SK-N-DZ (cell line): ENCODE data around the gene THBS3.
"Not testable (repeated sequence)": the region's sequence is repeated elsewhere in the genome, so short reads cannot be mapped to it uniquely, and the experiment has no call there.

Experiments used
- DNase-seq: peaks from one replicate; pipeline ENCODE4 v3.0.0-alpha.2; 2015; ENCODE audit warnings: low spot score

THBS3 gene

DNA sequence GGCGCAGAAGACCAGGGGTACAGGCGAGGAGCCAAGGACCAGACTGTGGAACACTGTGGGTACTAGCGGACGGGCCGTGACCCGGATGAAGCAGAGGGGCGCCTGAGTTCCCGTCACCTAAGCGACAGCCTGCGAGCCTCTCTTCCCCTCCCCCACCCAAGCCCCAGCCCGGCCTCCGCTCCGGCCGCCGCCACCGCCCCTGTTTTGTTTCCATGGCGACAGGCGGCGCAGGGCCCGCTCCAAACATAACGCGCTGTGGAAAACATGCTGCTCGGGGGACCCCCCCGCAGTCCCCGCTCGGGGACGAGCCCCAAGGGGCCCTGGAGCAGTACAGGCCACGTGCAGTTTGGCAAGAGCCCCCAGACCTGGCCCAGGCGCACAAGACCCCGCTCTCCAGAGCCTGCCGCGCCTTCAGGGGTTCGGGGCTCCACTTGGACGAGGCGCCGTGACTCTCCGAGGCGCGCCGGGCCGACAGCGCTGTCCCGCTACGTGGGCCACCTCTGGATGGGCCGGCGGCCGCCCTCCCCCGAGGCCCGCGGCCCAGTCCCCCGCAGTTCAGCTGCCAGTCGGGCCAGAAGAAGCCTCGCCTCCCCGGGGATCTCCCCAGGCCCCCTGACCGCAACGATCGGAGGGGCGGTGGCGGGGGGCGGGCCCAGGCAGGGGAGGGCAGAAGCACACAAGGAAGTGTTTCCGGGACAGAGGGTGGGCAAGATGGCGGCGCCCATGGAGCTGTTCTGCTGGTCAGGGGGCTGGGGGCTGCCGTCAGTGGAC lies 1.0 kb upstream of the THBS3 start, which contains the start of gene MTX1:
Gene MTX1 (plus strand): TSS at position 155 of the 771 bp plus-strand sequence. CDS start 110 bp downstream, at position 265.
- peak; percentile 90 for DNase-seq

GRCh38 chr1:155206891-155207805 lies 549 bp downstream of the THBS3 start:
- DNase-seq, result peak; percentile 92

- DNase-seq, result no peak
Measured at GRCh38 chr1:155205969-155206593, 1.6 kb downstream of the THBS3 start.

GRCh38 chr1:155205035-155205434 lies 2.7 kb downstream of the THBS3 start:
- DNase-seq, result no peak

- DNase-seq, result no peak
Measured at GRCh38 chr1:155202731-155203515, 4.8 kb downstream of the THBS3 start.

DNA sequence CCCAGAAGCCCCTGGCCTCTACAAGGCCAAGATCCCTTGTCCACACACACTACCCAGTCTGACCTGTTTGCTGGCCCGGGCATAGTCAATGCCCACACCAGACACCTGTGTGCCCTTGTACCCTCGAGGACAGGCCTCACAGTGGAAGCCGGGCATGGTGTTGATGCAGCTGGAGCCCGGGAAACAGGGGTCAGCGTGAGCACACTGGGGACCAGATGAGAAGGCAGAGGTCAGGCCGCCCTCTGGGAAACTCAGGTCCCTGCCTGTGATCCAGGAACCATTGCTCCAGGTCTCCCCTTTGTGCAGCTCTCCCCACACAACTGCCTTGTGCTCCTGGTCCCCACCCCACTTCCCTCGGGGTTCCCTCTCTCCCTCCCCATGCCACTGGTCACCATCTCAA lies 5.5 kb downstream of the THBS3 start:
- DNase-seq, result no peak

DNA sequence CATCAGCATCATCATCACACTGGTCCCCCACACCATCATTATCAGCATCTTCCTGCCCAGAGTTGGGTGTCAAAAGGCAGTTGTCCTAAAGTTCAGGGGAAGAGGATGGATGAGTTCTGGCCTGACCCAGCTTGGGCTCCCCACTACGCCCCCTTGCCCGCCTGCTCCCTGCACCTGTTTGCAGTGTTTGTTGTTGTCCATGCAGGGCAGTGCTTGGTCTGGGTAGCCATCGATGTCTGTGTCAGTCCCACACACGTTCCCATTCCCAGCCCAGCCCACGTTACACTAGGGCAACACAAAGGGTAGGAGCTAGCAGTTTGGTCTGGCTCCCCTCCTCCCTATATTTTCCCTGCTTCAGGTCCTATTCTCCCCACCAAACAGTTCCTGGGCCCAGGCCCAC lies 6.8 kb downstream of the THBS3 start:
- no peak for DNase-seq

GRCh38 chr1:155199792-155200191 lies 7.9 kb downstream of the THBS3 start:
- no peak for DNase-seq

DNA sequence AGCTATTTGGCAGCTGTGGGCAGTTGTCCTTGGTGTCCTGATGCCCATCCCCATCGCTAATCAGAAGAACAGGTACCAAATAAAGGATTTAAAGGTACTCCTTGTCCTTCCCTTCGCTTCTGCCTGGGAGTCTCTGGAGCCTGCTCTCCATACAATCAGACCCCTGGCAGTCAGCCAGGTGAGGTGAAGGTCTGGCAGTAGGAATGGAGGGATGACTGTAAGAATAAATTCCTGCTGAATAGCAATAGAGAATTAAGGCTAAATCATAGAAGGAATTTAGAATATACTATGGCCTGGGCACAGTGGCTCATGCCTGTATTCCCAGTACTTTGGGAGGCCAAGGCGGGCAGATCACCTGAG lies 9.2 kb downstream of the THBS3 start:
- no peak for DNase-seq

GRCh38 chr1:155197901-155198546 lies 9.7 kb downstream of the THBS3 start:
- DNase-seq, result no peak

DNA sequence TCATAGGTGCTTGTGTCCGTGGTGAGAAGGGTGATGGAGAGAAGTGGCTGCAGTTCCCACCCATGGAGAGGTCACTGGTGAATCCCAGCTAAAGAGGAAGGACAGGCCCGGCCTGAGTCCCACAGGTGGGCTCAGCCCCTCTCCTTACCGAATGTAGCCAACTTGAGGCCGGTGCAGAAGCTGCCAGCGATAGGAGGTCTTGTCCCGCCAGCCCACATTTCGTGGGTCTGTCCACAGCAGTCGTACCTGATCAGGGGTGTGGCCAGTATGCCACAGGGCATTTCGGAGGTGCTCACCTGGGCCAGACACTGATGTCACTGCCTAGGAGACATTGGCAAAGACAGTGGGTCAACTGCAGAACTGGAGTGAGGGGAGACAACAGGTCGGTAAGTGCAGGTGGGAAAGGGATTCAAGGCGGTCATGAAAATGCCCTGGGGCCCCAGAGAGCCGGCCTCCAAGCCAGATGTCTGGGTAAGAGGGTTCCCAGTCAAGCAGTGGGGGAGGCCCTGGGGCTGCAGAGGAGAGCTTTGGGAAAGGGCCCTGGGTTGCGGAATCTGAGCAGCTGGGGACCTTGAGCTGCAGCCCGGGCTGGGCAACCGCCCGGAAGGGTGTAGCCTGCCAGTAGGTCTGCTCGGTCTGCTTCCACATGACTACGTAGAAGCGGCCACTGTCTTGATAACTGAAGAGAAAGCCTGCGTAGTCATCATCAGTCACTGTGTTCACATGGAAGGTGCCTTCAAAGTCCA lies 10.6 kb downstream of the THBS3 start:
- no peak for DNase-seq

DNA sequence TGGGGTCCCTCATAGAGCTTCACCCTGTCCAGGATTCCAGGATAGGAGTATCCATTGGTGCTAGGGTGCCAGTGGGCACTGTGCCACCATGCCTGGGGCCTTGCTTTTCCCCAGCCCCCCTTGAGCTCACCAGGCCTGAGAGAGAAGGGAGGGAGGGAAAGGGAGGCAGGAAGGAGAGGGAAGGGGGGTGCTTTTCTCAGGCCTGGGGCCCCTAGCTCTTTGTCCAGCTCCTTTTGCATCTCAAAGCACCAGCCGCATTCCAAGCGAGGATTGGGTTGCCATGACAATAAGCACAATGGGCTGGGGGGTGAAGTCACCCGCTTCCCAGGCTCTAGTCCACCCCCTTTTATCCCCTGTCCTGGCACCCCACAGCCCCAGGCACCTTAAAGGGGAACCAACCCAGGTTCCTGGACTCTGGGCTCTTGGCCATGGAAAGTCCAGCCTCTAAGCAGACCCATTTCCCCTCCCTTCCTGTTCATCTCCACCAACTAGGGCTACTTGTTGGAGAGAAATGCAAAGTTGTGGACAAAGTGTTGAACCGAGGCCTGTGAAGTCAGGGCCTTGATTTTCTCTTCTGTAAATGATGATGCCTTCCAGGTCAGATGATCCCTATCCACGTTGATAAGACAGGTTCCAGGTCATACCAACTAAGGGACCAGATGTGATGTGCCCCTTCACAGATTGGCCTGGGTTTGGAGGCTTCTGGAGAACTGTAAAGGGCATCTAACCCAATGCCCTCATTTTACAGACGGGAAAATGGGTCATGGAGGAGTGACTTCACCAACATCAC lies 11.4 kb downstream of the THBS3 start:
- no peak for DNase-seq

DNA sequence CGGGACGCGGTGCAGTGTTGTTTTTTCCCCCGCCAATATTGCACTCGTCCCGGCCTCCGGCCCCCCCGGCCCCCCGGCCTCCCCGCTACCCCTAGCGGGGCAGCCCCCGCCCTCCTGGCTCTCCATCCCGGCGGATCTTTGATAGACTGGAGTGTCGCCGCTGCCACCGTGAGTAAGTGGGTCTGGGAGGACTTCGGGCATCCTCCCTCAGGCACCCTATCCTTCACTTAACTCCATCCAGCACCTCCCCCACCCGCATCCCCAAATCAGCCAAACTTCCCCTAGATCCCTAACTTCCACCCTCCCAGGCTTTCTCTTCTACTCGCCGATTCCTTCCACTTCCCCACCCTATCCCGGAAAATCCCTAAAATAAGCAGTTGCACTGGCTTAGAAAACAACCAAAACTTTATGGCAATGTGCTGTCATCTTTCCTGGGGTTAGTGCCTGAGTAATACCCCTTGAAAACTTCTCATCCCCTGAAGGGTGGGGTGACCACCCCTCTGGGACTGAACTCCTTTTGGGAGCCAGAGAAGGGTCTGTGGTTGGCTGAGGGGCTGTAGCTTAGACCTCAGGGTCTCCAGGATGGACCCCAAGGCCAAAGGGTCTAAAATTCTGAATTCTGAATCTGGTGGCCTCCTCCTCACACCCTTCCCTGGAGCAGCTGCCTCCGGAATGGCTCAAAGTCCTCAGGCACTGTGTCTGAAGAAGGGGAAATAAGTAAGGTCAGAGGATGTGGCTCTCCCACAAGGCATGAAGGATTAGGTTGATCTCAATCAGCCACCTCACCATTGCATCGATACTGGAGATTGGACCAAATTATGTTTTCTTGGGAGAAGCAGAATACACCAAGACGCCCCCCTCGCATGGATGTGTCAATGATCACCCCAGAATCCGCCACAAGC lies 12.2 kb downstream of the THBS3 start:
- DNase-seq, result no peak

- not testable (repeated sequence) for DNase-seq
Measured at GRCh38 chr1:155193991-155194240, 13.8 kb downstream of the THBS3 start.

DNA sequence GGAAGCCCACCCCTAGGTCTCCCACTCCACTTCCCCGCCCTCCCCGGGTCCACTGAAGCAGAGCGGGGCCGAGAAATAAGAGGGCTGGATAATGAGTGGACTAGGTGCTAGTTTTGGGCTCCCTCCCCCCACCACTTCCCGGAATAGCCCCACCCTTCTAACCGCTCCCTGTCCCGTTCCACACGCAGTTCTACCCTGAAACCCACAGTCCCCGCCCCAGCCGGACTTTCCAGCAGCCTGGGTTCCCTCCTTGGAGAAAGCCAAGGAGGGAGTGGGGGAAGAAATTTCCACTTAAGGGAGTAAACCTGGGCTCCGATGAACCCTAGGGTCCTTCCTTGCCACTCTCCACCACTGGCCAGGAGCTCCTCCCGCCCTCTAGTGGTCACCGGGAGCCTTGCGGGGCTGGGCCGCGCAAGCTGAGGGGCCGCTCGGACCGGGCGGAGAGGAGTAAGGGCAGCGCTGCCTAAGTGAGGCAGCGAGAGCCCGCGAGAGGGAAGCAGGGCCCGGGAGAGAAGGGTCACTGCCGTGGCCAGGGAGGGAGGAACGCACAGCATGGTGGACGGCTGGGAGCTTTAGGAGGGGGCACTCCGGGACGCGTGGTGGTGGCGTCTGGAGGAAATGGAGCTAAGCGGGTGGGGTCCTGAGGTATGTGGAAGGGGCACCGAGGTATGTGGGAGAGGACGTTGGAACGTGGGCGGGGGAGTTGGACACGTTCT lies 14.3 kb downstream of the THBS3 start:
- DNase-seq, result peak; percentile 91

- DNase-seq, result no peak
Measured at GRCh38 chr1:155192346-155193274, 15.1 kb downstream of the THBS3 start.

GRCh38 chr1:155191904-155192303 lies 15.8 kb downstream of the THBS3 start:
- no peak for DNase-seq
